ENCODE results near the gene TRAPPC10. TPM values are rescaled to one million over a fixed set of nuclear protein-coding genes. Genes with fewer than 3 reads are reported as not detected.

The TRAPPC10 gene
- total and polyA plus RNA-seq, 2 donors from 2014 or later: 8.8 to 48.5 TPM

DNA sequence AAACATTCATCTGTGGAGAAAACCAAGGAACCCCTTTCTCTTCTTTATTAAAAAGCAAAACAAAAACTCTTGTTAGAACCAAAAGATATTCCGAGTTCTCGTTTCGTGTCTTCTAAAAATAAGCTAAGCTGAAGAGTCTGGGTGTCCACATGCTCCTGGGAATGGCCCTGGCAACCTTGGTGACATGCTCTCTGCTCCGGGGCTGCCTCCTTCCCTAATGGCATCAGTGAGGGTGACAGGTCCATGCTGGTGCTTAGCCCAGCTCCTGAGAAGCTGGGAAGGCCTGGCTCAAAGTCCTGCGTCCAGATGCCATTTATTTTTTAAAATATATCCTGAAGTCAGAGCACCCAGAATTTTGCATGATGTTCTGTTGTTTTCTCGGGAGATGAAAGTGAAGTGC, 24.6 kb upstream of the TRAPPC10 start:
- intact Hi-C loops (cut with DNase I): no loop called here
- H3K27ac ChIP-seq (ENCODE audit: low read depth in 2 of 2, low read length in 2 of 2): no peak overlapping the region
- H3K4me3 ChIP-seq (ENCODE audit: low read length in 3 of 3): no peak overlapping the region
- TF ChIP-seq, protein P1, sequence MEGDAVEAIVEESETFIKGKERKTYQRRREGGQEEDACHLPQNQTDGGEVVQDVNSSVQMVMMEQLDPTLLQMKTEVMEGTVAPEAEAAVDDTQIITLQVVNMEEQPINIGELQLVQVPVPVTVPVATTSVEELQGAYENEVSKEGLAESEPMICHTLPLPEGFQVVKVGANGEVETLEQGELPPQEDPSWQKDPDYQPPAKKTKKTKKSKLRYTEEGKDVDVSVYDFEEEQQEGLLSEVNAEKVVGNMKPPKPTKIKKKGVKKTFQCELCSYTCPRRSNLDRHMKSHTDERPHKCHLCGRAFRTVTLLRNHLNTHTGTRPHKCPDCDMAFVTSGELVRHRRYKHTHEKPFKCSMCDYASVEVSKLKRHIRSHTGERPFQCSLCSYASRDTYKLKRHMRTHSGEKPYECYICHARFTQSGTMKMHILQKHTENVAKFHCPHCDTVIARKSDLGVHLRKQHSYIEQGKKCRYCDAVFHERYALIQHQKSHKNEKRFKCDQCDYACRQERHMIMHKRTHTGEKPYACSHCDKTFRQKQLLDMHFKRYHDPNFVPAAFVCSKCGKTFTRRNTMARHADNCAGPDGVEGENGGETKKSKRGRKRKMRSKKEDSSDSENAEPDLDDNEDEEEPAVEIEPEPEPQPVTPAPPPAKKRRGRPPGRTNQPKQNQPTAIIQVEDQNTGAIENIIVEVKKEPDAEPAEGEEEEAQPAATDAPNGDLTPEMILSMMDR (IDR thresholded peaks at IDR 0.05; ENCODE audit: borderline replicate concordance, extremely low read depth, insufficient read depth): no peak
- no peaks in the 10 kb centered on the region for H3K27me3 ChIP-seq (ENCODE audit: control insufficient read depth, insufficient read depth, low read length)
- peaks cover 0 to 3% (median 3%) of the 10 kb centered on the region in 3 donors for H3K36me3 ChIP-seq (ENCODE audit: control insufficient read depth in 2 of 3, insufficient read depth in 3 of 3, low read length in 3 of 3)
- no peaks in the 10 kb centered on the region for H3K4me1 ChIP-seq (ENCODE audit: control insufficient read depth in 2 of 3, insufficient read depth in 2 of 3, low read depth in 1 of 3, low read length in 3 of 3)
- FAIRE-seq (no peak), DNase-seq (peak in 1 of 5 donors; percentile 31)
- H3K9me3 ChIP-seq (ENCODE audit: control insufficient read depth in 2 of 3, insufficient read depth in 1 of 3, low read length in 3 of 3): no peaks in the 10 kb centered on the region
- H3K9ac ChIP-seq (ENCODE audit: low read length in 3 of 3): no peak overlapping the region

DNA sequence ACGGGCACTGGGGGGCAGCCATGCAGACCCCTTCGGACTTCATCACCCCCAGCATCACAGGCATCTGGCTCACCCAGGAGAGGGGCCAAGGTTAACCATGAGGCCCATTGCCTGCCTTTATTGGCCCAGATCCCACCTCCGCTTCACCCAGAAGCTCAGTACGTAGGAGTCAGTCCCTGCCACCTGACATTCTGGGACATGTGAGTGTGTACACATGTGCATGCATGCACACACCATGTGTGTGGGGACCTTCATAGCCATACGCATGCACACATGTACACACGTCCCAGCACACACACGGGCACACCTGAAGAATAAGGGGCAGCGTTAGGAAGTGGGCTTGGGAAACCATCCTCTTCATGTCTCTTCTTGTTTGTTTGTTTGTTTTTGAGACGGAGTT, 24.1 kb upstream of the TRAPPC10 start:
- H3K4me1 ChIP-seq (ENCODE audit: control insufficient read depth in 2 of 3, insufficient read depth in 2 of 3, low read depth in 1 of 3, low read length in 3 of 3): no peaks in the 10 kb centered on the region
- no peaks in the 10 kb centered on the region for H3K27me3 ChIP-seq (ENCODE audit: control insufficient read depth, insufficient read depth, low read length)
- H3K36me3 ChIP-seq (ENCODE audit: control insufficient read depth in 2 of 3, insufficient read depth in 3 of 3, low read length in 3 of 3): no peaks in the 10 kb centered on the region
- DNase-seq: peak in 1 of 5 donors; percentile 40
- no peak for FAIRE-seq
- H3K27ac ChIP-seq (ENCODE audit: low read depth in 2 of 2, low read length in 2 of 2): no peak overlapping the region
- no peak overlapping the region for H3K4me3 ChIP-seq (ENCODE audit: low read length in 3 of 3)
- H3K9me3 ChIP-seq (ENCODE audit: control insufficient read depth in 2 of 3, insufficient read depth in 1 of 3, low read length in 3 of 3): no peaks in the 10 kb centered on the region
- TF ChIP-seq, protein P1 (IDR thresholded peaks at IDR 0.05; ENCODE audit: borderline replicate concordance, extremely low read depth, insufficient read depth): no peak
- no peak overlapping the region for H3K9ac ChIP-seq (ENCODE audit: low read length in 3 of 3)
- intact Hi-C loops (cut with DNase I): no loop called here

DNA sequence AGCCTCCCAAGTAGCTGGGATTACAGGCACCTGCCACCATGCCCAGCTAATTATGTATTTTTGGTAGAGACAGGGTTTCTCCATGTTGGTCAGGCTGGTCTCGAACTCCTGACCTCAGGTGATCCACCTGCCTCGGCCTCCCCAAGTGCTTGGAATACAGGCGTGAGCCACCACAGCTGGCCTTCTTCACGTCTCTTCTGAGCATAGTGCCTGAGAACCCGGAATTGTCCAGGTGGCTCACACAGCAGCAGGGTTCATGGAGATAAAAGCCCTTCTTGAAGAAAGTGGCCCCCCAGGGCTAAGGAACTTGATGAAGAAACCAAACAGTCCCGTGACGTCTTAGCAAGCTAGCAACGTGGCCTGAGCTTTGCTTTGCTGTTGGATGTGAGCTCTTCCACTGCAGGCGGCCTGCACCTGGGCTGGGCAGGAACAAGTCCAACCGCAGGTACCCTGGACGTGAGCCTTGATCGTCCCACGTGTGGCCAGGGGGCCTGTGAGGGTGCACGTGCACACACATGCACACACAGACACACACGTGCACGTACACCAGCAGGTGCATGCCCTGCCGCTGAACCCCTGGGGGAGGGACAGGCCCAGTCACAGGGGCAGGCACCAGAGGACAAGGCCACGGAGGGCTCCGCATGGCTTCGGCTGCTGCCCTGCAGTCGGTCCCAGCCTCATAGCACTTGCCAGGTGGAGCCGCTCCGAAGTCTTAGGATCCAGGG, 23.4 kb upstream of the TRAPPC10 start:
- FAIRE-seq (no peak), DNase-seq (peak in 1 of 5 donors; percentile 41)
- no peak overlapping the region for H3K27ac ChIP-seq (ENCODE audit: low read depth in 2 of 2, low read length in 2 of 2)

More for the DNA sequence above, 23.4 kb upstream of the TRAPPC10 start:
- Histone ChIP-seq H3K4me3 (ENCODE audit: low read length in 3 of 3) (no peak overlapping the region), H3K36me3 (ENCODE audit: control insufficient read depth in 2 of 3, insufficient read depth in 3 of 3, low read length in 3 of 3) (no peaks in the 10 kb centered on the region), H3K9me3 (ENCODE audit: control insufficient read depth in 2 of 3, insufficient read depth in 1 of 3, low read length in 3 of 3) (no peaks in the 10 kb centered on the region), H3K9ac (ENCODE audit: low read length in 3 of 3) (no peak overlapping the region), H3K27me3 (ENCODE audit: control insufficient read depth, insufficient read depth, low read length) (no peaks in the 10 kb centered on the region), H3K4me1 (ENCODE audit: control insufficient read depth in 2 of 3, insufficient read depth in 2 of 3, low read depth in 1 of 3, low read length in 3 of 3) (no peaks in the 10 kb centered on the region)
- TF ChIP-seq, protein P1 (IDR thresholded peaks at IDR 0.05; ENCODE audit: borderline replicate concordance, extremely low read depth, insufficient read depth): no peak
- intact Hi-C loops (cut with DNase I): no loop called here

Measured in kidney (tissue), 14 donors.